HG02981 (cell line): ENCODE measurements around the gene KIAA0753.

Experiments used
- ATAC-seq: cut with Tn5 transposase; IDR thresholded peaks from one replicate; pipeline ENCODE4 v1.9.1; 2021; ENCODE audit warnings: mild to moderate bottlenecking, moderate library complexity; ENCODE audit not compliant: unreplicated experiment

KIAA0753 gene

DNA sequence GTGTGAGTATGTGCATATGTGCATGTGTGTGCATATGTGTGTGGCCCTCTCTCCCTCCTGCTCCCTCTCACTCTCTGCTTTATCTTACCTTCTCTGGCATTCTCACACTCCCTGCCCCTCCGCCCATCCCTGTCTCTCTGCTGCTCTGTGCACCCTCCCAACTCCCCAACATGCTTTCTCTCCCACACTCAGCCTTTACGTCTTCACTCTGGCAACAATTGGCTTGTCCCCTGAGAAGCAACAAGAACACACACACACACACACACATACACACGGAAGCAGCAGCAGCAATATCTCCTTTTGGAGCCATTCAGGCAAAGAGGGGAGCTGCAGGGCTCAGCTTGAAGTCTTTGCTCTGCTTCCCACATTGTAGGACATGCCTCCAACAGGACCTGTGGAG is 112.0 kb downstream of the KIAA0753 start:
- ATAC-seq: no peak
